Central memory CD4-positive, alpha-beta T cell (primary cell): ENCODE measurements around the gene RHBDD2.
A peak's percentile ranks its signal among the peaks of the same experiment; 100 is the strongest.
"Not testable (repeated sequence)": the region's sequence is repeated elsewhere in the genome, so short reads cannot be mapped to it uniquely, and the experiment has no call there.

ENCODE experiments used
- DNase-seq: peaks from one replicate; pipeline ENCODE4 v3.0.0; 2022
- total RNA-seq, 3 experiments: gene quantifications; one replicate each; lab custom pipeline; 2026; lab: John Stamatoyannopoulos, UW

RHBDD2 gene
- total RNA-seq: 33.3 to 56.9 (median 56.5) reads per million in 3 experiments

- DNase-seq: peak; percentile 90
Measured at GRCh38 chr7:75878769-75879611, at the start of gene RHBDD2. TSS of gene RHBDD2 (plus strand) at chr7:75879034. CDS start at chr7:75879083, 49 bp downstream.

- not testable (repeated sequence) for DNase-seq
Measured at GRCh38 chr7:75829656-75830055, 49.2 kb upstream of the RHBDD2 start.

- no peak for DNase-seq
Measured at GRCh38 chr7:75830978-75831377, 47.9 kb upstream of the RHBDD2 start.

- DNase-seq: not testable (repeated sequence)
Measured at GRCh38 chr7:75833662-75834061, 45.2 kb upstream of the RHBDD2 start.

- DNase-seq: no peak
Measured at GRCh38 chr7:75835688-75836285, 43.0 kb upstream of the RHBDD2 start.

- no peak for DNase-seq
Measured at GRCh38 chr7:75836798-75837197, 42.0 kb upstream of the RHBDD2 start.

- DNase-seq: not testable (repeated sequence)
Measured at GRCh38 chr7:75838281-75838930, 40.4 kb upstream of the RHBDD2 start.

- DNase-seq: no peak
Measured at GRCh38 chr7:75840029-75840428, 38.8 kb upstream of the RHBDD2 start.

GRCh38 chr7:75842836-75843446 is 35.9 kb upstream of the RHBDD2 start:
- no peak for DNase-seq

- DNase-seq: no peak
Measured at GRCh38 chr7:75843613-75844116, 35.2 kb upstream of the RHBDD2 start.

GRCh38 chr7:75844158-75844557 is 34.7 kb upstream of the RHBDD2 start:
- DNase-seq: no peak

GRCh38 chr7:75845132-75845531 is 33.7 kb upstream of the RHBDD2 start:
- DNase-seq: not testable (repeated sequence)

GRCh38 chr7:75847707-75848106 is 31.1 kb upstream of the RHBDD2 start:
- DNase-seq: no peak

- DNase-seq: no peak
Measured at GRCh38 chr7:75849573-75849972, 29.3 kb upstream of the RHBDD2 start.

GRCh38 chr7:75850235-75850634 is 28.6 kb upstream of the RHBDD2 start:
- no peak for DNase-seq

GRCh38 chr7:75854233-75854632 is 24.6 kb upstream of the RHBDD2 start:
- no peak for DNase-seq

- not testable (repeated sequence) for DNase-seq
Measured at GRCh38 chr7:75854813-75855345, 24.0 kb upstream of the RHBDD2 start.

- no peak for DNase-seq
Measured at GRCh38 chr7:75856536-75856935, 22.3 kb upstream of the RHBDD2 start.

- DNase-seq: no peak
Measured at GRCh38 chr7:75858410-75858809, 20.4 kb upstream of the RHBDD2 start.

- no peak for DNase-seq
Measured at GRCh38 chr7:75861636-75862035, 17.2 kb upstream of the RHBDD2 start.

- not testable (repeated sequence) for DNase-seq
Measured at GRCh38 chr7:75864251-75864650, 14.6 kb upstream of the RHBDD2 start.

- DNase-seq: no peak
Measured at GRCh38 chr7:75866114-75866488, 12.7 kb upstream of the RHBDD2 start.
